Measurements from ENCODE around the gene ZNF423. TPM values are rescaled to one million over a fixed set of nuclear protein-coding genes. Genes with fewer than 3 reads are reported as not detected.

The ZNF423 gene
- total and polyA plus RNA-seq, 9 of the 15 experiments (the other 6 are each of a cell fraction or from before 2014, with no cell fraction given) = not detected

GRCh38 chr16:49744244-49745220 lies 111.4 kb downstream of the ZNF423 start:
- BruUV-seq (replicated peaks) = no TSS peak
- Histone ChIP-seq H4K20me1 (replicated peaks; ENCODE audit: control insufficient read depth, insufficient read depth, low read length) (0 out of 2 replicates have a peak, but pooled peaks cover 3% of the 10 kb centered on the region), H3K9me3 (replicated peaks; ENCODE audit: control insufficient read depth, insufficient read depth, low read depth, low read length) (no peaks in the 10 kb centered on the region), H3K4me2 (ENCODE audit: insufficient read depth, low read length) (no peak overlapping the region), H3K79me2 (ENCODE audit: control insufficient read depth, insufficient read depth, low read length) (no peaks in the 10 kb centered on the region), H3K4me3 (no peak overlapping the region), H3K27me3 (ENCODE audit: control insufficient read depth in 2 of 2, insufficient read depth in 2 of 2, low read length in 2 of 2) (peaks cover 19 to 68% of the 10 kb centered on the region in 2 experiments; a peak in 3 of 5 replicates), H3K4me1 (replicated peaks in 1 of 2; ENCODE audit: control insufficient read depth in 2 of 2, insufficient read depth in 2 of 2, low read length in 2 of 2) (no peaks in the 10 kb centered on the region; a peak in 1 of 5 replicates), H3K9ac (ENCODE audit: insufficient read depth in 1 of 2, low read depth in 2 of 2, low read length in 2 of 2) (no peak overlapping the region), H3K9me1 (ENCODE audit: control insufficient read depth, insufficient read depth, low read length) (no peaks in the 10 kb centered on the region), H3K27ac (ENCODE audit: extremely low read depth, low read depth, low read length) (no peak overlapping the region), H2AFZ (ENCODE audit: low read depth, low read length) (no peak overlapping the region), H3K36me3 (ENCODE audit: control insufficient read depth, insufficient read depth, low read length) (no peaks in the 10 kb centered on the region)
- 1% methylated on average over 19 of the region's 19 CpGs for WGBS (ENCODE audit: insufficient coverage, low coverage, missing lambda C conversion rate)
- intact Hi-C loops (cut with micrococcal nuclease) (no loop called here), in situ Hi-C loops (cut with MboI) (no loop called here)
- no peak; the same call in 2 of the 3 replicates for ATAC-seq
- CTCF ChIA-PET (ENCODE audit: low intra/inter-chr PET ratio) = no interaction called here
- TF ChIP-seq, protein P1, sequence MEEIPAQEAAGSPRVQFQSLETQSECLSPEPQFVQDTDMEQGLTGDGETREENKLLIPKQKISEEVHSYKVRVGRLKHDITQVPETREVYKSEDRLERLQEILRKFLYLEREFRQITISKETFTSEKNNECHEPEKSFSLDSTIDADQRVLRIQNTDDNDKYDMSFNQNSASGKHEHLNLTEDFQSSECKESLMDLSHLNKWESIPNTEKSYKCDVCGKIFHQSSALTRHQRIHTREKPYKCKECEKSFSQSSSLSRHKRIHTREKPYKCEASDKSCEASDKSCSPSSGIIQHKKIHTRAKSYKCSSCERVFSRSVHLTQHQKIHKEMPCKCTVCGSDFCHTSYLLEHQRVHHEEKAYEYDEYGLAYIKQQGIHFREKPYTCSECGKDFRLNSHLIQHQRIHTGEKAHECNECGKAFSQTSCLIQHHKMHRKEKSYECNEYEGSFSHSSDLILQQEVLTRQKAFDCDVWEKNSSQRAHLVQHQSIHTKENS (CRISPR knock-in tag; IDR thresholded peaks at IDR 0.05) = no peak
- no peak for TF ChIP-seq PHB2 (IDR thresholded peaks at IDR 0.05; ENCODE audit: low read depth)
- TF ChIP-seq CTCFL (IDR thresholded peaks at IDR 0.05; ENCODE audit: borderline replicate concordance, insufficient read depth, low read depth, low read length, poor library complexity, severe bottlenecking) = no peak
- no peak for TF ChIP-seq HIVEP1 (CRISPR knock-in tag; IDR thresholded peaks at IDR 0.05)
- no peak for TF ChIP-seq KDM1A (IDR thresholded peaks at IDR 0.05)
- TF ChIP-seq WHSC1 (IDR thresholded peaks at IDR 0.05; ENCODE audit: low read length) = no peak
- no peak for TF ChIP-seq TAF7 (tag; IDR thresholded peaks at IDR 0.05)
- no peak for TF ChIP-seq ZNF354B (CRISPR knock-in tag; IDR thresholded peaks at IDR 0.05)
- no peak for TF ChIP-seq ZNF175 (CRISPR knock-in tag; IDR thresholded peaks at IDR 0.05; ENCODE audit: low read depth)
- no peak for TF ChIP-seq KLF13 (tag; IDR thresholded peaks at IDR 0.05; ENCODE audit: borderline replicate concordance, low read depth)
- TF ChIP-seq ZNF347 (CRISPR knock-in tag; IDR thresholded peaks at IDR 0.05; ENCODE audit: low read depth) = no peak
- TF ChIP-seq SRSF1 (IDR thresholded peaks at IDR 0.05; ENCODE audit: low read depth, low read length) = no peak
- no peak for TF ChIP-seq BDP1 (IDR thresholded peaks at IDR 0.05; ENCODE audit: insufficient read depth, insufficient read length)
- no peak for TF ChIP-seq MAZ (CRISPR knock-in tag; conservative IDR thresholded peaks at IDR 0.05 in 1 of 2, IDR thresholded peaks at IDR 0.05 in 1 of 2)
- no peak for TF ChIP-seq BHLHE40 (IDR thresholded peaks at IDR 0.05; ENCODE audit: low read length)
- TF ChIP-seq ZFX (CRISPR knock-in tag; IDR thresholded peaks at IDR 0.05) = no peak
- TF ChIP-seq, protein P2, sequence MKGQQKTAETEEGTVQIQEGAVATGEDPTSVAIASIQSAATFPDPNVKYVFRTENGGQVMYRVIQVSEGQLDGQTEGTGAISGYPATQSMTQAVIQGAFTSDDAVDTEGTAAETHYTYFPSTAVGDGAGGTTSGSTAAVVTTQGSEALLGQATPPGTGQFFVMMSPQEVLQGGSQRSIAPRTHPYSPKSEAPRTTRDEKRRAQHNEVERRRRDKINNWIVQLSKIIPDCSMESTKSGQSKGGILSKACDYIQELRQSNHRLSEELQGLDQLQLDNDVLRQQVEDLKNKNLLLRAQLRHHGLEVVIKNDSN (CRISPR knock-in tag; IDR thresholded peaks at IDR 0.05) = no peak
- no peak for FAIRE-seq
- DNase-seq (ENCODE audit: extremely low read depth in 1 of 4, low spot score in 3 of 4) = no peak
- POLR2A ChIA-PET = no interaction called here
